Measurements from ENCODE around the gene CCDC12. TPM values are rescaled to one million over a fixed set of nuclear protein-coding genes. Genes with fewer than 3 reads are reported as not detected.

Gene CCDC12
- total RNA-seq, 1 donor from 2014 or later: 64.3 TPM

- H3K4me1 Mint-ChIP-seq (ENCODE audit: low read depth): peaks cover 12% of the 10 kb centered on the region
- no peak overlapping the region for H3K4me3 Mint-ChIP-seq (ENCODE audit: low read depth)
- H3K9me3 Mint-ChIP-seq (ENCODE audit: low read depth): no peaks in the 10 kb centered on the region
- no peaks in the 10 kb centered on the region for H3K27me3 Mint-ChIP-seq
- DNase-seq (ENCODE audit: low spot score, unreplicated experiment): no peak
- peaks cover 11% of the 10 kb centered on the region for H3K36me3 Mint-ChIP-seq (ENCODE audit: insufficient read depth)
- TF ChIP-seq CTCF (IDR thresholded peaks at IDR 0.05; ENCODE audit: unreplicated experiment): no peak
- H3K27ac Mint-ChIP-seq: peak overlapping the region; percentile 84
Observed at GRCh38 chr3:46990573-46991374, 14.2 kb upstream of the CCDC12 start.

GRCh38 chr3:46989146-46989810, 12.7 kb upstream of the CCDC12 start:
- H3K9me3 Mint-ChIP-seq (ENCODE audit: low read depth): no peaks in the 10 kb centered on the region
- no peak overlapping the region for H3K27ac Mint-ChIP-seq
- TF ChIP-seq CTCF (IDR thresholded peaks at IDR 0.05; ENCODE audit: unreplicated experiment): no peak
- DNase-seq (ENCODE audit: low spot score, unreplicated experiment): no peak
- peaks cover 16% of the 10 kb centered on the region for H3K4me1 Mint-ChIP-seq (ENCODE audit: low read depth)
- H3K4me3 Mint-ChIP-seq (ENCODE audit: low read depth): no peak overlapping the region
- H3K27me3 Mint-ChIP-seq: no peaks in the 10 kb centered on the region
- H3K36me3 Mint-ChIP-seq (ENCODE audit: insufficient read depth): peaks cover 10% of the 10 kb centered on the region

GRCh38 chr3:46988616-46989015, 12.1 kb upstream of the CCDC12 start:
- no peaks in the 10 kb centered on the region for H3K9me3 Mint-ChIP-seq (ENCODE audit: low read depth)
- H3K36me3 Mint-ChIP-seq (ENCODE audit: insufficient read depth): peaks cover 10% of the 10 kb centered on the region
- peaks cover 16% of the 10 kb centered on the region for H3K4me1 Mint-ChIP-seq (ENCODE audit: low read depth)
- no peak for DNase-seq (ENCODE audit: low spot score, unreplicated experiment)
- H3K27me3 Mint-ChIP-seq: no peaks in the 10 kb centered on the region
- TF ChIP-seq CTCF (IDR thresholded peaks at IDR 0.05; ENCODE audit: unreplicated experiment): no peak
- no peak overlapping the region for H3K27ac Mint-ChIP-seq
- H3K4me3 Mint-ChIP-seq (ENCODE audit: low read depth): no peak overlapping the region

- no peak for DNase-seq (ENCODE audit: low spot score, unreplicated experiment)
- Mint-ChIP-seq H3K4me1 (ENCODE audit: low read depth) (peaks cover 19% of the 10 kb centered on the region), H3K4me3 (ENCODE audit: low read depth) (no peak overlapping the region), H3K27me3 (no peaks in the 10 kb centered on the region), H3K27ac (no peak overlapping the region), H3K9me3 (ENCODE audit: low read depth) (no peaks in the 10 kb centered on the region), H3K36me3 (ENCODE audit: insufficient read depth) (peaks cover 10% of the 10 kb centered on the region)
- no peak for TF ChIP-seq CTCF (IDR thresholded peaks at IDR 0.05; ENCODE audit: unreplicated experiment)
Observed at GRCh38 chr3:46987743-46988401, 11.3 kb upstream of the CCDC12 start.

GRCh38 chr3:46987319-46987742, 10.8 kb upstream of the CCDC12 start:
- Mint-ChIP-seq H3K9me3 (ENCODE audit: low read depth) (no peaks in the 10 kb centered on the region), H3K4me3 (ENCODE audit: low read depth) (no peak overlapping the region), H3K27me3 (no peaks in the 10 kb centered on the region), H3K4me1 (ENCODE audit: low read depth) (peaks cover 24% of the 10 kb centered on the region), H3K27ac (peak overlapping the region; percentile 52), H3K36me3 (ENCODE audit: insufficient read depth) (peaks cover 10% of the 10 kb centered on the region)
- no peak for TF ChIP-seq CTCF (IDR thresholded peaks at IDR 0.05; ENCODE audit: unreplicated experiment)
- DNase-seq (ENCODE audit: low spot score, unreplicated experiment): no peak

All from progenitor cell of endocrine pancreas (in vitro differentiated cells).